HG03457 (cell line): ENCODE measurements around the gene PPP2R5C.
A peak's percentile ranks its signal among the peaks of the same experiment; 100 is the strongest.

ENCODE experiments used
- ATAC-seq: cut with Tn5 transposase; IDR thresholded peaks from one replicate; pipeline ENCODE4 v1.9.1; 2021; ENCODE audit warnings: moderate number of reproducible peaks; ENCODE audit not compliant: unreplicated experiment

Gene PPP2R5C

DNA sequence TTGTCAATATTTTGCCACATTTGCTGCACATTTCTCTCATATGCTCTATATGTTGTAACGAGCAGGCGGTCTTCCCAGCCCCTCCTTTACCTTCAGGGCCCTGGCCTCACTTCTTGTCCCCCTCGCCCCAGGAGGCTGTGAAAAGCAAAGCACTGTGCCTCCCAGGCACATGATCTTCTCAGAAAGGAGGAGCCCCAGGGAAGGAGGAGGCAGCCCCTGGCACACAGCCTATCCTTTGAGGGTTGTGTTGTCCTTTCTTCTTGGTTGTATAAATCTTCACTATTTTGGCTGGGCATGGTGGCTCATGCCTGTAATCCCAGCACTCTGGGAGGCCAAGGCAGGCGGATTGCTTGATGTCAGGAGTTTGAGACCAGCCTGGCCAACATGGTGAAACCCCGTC, 77.0 kb downstream of the PPP2R5C start:
- no peak for ATAC-seq

DNA sequence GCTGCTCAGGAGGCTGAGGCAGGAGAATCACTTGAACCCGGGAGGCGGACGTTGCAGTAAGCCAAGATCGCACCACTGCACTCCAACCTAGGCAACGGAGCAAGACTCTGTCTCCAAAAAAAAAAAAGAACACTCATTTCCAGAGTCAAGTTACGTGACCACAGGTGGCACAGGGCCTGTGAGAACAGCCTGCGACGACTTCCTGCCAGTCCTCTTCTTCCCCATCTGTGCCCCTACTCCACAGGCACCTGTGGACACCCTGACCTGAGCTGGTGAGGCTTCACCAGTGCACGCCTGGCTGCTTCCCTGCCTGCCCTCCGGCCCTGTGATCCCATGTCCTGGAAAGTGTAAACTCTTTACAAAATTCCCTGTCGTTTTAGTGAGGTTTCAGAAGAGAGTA, 77.7 kb downstream of the PPP2R5C start:
- peak; percentile 50 for ATAC-seq

DNA sequence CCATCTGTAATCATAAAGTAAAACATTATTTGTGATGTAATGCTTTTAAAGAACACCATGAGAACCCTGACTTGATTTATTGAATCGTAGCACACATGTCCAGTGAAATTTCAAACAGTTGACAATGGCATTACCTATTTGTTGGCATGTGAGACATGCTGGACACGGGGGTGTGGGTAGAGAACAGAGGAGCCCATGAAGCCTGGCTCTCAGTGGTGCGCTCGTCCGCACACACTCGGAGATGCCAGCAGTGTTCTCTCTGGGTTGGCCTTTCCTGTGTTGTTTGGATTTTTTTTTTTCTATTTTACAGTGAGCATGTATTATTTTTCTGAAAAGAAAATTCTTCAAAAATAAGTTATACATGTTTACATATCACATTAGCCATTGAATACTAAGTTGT, 78.2 kb downstream of the PPP2R5C start:
- no peak for ATAC-seq

DNA sequence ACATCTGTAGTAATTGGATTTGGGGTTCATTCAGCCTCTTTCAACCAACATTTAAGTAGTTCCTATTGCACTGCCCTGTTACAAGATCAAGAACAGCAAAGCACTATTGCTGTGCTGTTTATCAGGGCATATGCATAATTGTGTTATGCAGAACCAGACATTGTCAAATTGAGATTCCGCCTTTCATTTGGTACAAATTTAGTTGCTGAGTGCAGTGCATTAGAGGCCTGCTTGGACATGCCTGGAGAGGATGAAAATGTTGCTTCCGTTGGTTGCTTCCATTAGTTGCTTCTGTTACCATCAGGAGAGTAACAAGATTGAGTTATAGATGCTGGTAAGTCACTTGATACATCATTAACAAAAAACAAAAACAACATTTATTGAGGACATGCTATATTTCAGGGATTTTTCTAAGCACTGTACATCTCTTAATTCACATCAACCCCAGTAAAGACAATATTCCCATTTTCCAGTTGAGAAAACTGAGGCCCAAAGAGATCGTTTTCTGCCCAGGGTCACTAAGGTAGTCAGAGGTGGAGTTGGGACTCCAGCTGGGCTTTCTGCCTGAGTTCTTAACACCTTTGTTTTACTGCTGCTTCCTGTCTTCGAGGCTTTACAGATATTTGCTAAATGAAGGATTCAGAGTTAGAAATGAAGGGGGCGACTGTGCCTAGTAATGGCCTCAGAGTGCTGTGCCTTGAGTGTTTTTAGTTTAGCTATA, 79.3 kb downstream of the PPP2R5C start:
- no peak for ATAC-seq

DNA sequence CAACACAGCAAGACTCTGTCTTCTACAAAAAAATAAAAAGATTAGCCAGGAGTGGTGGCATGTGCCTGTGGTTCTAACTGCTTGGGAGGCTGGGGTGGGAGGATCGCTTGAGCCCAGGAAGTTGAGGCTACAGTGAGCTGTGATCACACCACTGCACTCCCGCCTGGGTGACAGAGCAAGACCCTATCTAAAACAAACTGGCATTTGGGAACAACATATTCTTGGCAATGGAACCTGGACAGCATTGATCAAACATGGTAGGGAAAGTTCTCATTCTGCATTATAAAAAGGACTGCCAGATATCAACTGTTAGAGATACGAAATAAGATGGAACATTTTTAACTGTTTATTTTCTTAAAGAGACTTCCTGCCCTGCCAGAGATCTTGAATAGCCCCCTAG, 81.5 kb downstream of the PPP2R5C start:
- no peak for ATAC-seq

DNA sequence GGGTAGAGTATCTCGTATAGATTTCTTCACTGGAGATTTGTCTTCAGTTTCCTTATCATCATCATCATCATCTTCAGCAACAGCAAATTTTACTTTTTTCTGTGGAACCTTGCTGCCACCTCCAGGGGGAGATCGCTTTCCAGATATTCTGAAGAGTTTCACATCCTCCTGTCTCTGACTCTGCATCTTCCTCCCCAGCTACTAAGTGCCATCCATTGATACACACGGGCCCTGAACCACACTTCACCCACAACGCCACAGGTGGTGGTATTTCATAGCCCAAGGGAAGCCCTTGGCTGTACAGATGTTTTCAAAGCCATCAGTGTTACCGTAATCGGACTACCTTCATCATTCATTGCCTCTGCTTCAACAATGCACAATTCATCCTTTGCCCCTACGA, 82.2 kb downstream of the PPP2R5C start:
- ATAC-seq = peak; percentile 43

DNA sequence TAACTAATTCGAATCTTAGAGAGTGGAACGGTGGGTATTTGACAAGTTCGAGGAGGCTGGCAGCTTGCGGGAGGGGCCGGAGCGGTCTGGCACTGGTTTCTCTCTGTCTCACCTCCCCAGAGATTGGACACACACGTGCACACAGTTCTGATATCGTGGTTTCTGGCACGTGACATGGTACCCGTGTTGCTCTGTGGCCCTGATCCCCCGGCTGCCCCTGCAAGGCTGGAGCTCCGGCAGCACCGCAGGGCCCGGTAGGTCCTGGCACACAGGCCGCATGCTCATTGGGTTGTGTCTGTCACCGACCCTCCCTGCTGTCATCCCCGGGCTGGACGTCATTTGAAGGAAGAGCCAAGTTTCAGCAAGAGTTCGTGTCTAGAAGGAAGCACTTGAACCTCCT, 82.7 kb downstream of the PPP2R5C start:
- no peak for ATAC-seq

DNA sequence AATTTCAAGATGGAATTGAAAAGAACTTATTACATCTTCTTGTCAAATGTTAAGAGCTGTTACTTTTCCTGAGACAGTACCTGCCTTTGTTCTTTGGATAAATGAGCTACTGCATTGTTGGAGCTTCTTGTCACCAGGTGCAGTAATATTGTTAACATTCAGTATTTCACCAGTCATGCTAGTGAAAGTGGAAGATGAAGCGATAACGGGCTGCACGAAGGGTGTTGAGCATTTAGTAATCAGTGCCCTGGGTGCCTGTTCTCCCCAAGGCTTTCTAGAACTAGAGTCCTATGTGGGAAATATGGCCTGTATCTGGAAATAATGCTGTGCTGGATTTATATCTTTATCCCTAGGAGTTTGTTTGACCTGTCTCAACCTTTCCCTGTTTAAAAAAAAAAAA, 83.2 kb downstream of the PPP2R5C start:
- ATAC-seq = no peak

DNA sequence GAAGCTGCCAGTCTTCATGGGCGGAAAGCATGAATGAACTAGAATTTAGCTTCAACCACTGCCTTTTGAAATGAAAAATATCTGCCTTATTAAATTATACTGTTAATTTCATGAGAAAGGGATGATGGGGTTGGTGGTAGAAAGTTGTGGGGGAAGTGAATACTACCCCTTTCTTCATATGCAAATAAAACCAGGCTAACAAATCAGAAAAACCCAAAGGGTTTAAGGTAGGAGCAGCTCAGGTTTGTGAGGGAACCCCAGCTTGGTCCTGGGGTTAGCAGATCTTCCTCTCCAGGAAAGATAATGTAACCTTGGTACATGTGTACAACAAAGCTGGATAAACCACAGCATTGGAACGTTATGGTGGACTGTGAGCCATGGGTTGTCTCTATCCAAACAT, 84.0 kb downstream of the PPP2R5C start:
- ATAC-seq = no peak

DNA sequence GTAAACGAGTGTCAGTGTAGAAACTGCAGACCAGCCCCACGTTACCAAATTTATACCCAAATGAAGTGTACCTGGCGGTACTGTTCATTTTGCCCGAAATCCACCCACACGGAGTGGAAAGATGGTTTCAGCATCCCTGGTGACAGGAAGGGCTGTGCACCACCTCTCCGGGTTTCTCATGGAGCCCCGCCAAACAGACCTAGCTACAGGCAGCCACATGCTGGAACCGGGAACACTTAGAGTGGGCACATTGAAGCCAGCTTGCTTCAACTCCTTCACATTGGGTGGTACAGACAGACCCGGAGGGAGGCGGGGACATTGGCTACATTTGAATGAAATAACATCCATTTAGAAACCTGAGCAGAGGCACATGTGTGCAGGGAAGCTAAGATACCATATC, 84.4 kb downstream of the PPP2R5C start:
- no peak for ATAC-seq

DNA sequence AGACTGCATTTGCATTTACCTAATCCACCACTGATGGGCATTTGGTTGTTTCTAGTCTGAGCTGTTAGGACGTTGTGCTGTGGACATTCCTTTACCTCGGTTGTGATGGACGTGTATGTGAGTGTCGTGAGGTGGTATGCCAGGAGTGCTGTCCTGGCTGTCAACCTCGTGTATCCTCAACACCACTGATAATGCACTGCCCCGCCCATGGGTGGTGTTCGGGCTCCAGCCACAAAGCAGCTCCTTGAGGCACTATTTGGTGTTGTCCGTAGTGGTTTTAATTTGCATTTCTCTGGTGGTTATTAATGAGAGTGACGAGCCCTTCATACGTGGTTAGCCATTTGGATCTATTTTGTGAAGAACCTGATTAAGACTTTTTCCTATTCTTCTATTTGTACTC, 87.6 kb downstream of the PPP2R5C start:
- ATAC-seq = peak; percentile 56

DNA sequence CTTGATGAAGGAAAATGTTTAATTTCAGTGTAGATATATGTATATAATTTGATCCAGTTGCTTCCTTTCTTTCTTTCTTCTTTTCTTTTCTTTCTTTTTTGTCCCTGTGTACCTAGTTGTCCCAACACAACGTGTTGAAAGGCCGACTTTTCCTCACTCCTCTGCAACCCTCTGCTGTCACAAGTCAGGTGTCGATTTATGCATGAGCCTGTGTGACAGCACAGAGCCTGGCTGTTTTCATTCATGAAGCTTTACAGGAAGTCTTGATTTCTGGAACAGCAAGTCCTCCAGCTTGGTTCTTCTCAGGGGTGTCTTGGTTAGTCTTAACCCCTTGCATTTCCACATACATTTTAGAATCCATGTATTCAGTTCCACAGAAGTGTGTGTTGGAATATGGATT, 88.1 kb downstream of the PPP2R5C start:
- ATAC-seq = no peak

DNA sequence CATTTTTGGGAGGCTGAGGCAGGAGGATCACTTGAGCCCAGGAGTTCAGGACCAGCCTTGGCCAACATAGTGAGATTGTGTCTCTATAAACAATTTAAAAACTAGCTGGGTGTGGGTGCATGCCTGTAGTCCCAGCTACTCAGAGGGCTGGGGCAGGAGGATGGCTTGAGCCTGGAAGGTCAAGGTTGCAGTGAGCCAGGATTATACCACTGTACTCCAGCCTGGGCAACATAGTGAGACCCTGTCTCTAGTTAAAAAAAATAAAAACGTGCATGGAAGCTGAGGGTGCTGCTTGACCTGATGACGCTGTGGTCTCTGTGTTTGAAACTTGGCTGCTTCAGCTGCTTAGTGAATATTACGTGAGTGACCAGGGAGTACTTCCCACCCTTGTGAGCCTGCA, 89.7 kb downstream of the PPP2R5C start:
- ATAC-seq = no peak

DNA sequence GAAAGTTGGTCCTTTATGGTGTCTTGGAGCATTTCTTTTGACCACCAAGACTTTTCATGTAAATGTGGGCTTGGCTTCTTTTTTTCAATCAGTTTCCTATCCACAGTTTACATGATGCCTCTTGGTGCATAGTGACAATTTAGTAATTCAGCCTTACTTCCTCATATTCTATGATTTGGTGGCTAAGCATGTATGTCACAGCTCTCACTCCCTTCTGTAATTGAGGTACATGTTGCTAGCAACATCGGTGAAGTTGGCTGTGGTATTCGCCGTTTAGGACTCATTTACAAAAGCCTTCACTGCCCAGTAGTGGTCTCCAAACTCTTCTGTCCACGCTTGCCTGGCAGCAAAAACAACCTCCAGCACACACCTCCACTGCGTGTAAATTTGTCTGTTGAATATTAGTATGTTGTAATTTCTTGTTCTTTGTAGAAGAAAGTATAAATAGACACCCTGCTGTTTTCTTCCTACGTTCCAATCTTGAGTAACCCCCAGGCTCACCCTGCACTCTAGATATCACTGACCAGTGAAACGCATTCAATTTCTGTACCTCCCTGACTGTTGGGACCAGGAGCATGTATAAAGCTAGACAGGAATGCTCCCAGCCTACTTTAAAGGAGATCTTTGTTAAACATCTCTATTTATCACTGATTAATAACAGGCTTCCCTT, 90.4 kb downstream of the PPP2R5C start:
- ATAC-seq = no peak

DNA sequence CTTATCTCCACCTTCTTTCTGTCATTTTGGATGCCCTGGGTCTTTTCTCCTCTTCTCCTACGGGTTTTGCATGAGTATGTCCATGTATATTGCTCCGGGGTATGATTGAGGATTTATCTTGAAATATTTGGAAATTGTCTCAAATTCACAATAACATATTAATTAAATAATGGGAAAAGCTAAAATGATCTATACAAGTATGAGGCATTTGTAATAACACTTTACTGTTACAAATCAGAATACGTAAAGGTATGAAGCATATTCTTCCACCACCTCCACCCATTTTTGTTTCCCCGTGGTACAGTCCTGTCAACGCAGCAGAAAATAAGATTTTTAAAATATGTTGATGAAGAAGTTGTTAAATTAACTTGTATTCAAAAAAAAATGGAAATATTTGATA, 91.3 kb downstream of the PPP2R5C start:
- no peak for ATAC-seq

DNA sequence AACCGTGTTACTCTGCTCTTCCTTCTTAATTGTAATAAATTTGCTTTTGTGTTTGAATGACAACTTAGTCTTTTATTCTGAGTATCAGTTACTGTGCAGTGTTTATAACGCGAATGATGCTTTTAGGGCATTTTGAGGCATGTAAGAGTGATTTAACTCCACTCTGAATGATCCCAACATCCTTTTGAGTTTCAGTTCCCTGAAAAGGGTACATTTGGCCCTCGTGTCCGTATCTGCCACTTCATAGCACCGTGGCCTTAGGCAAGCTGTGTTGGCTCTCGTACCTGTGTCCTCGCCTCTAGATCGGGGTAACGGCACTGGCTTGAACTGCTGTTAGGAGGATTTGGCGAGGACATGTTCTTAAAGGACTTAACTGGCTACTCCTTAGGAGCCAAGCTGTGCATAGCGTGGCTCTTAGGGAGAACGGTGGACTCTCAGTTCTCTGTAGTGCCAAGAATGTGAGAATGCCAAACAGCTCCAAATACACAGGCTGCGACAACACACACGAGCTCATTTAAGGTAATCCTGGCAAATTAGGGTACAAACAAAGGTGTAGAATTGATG, 92.0 kb downstream of the PPP2R5C start:
- ATAC-seq = no peak

DNA sequence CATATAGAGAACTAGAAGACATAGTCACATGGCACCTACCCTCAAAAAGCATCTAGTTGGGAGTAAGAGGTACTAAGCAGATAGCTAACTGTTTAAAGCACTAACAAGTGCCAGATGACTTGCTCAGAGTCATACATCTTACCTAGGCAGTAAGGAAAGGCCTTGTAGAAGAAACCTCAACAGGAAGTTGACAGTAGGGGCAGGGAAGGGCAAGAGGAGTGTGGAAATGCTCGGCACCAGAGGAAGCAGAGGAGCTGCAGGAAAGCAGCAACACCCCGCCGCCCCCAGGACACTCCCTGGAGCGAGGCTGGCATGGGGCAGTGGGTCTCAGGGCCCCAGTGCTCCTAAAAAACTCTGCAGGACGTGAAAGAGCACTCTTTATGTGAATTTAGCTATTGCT, 92.9 kb downstream of the PPP2R5C start:
- no peak for ATAC-seq

DNA sequence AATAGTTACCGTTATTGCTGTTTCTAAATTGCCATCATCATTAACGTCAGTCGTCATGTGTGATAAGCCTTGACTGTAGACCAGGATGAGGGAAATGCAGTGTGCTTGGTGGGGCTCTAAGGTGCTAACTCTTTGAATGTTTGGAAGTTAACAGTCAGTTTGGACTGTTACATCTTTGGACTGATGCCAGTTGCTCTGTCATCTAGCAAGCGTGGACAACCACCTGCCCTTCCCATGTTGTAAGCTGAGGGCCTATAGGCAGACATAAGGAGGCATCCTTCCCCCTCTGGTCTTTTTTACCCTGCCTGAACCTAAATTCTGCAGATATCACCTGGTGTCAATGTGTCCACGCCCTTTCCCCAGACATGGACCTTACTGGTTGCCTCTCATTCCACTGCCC, 94.4 kb downstream of the PPP2R5C start:
- ATAC-seq = no peak

DNA sequence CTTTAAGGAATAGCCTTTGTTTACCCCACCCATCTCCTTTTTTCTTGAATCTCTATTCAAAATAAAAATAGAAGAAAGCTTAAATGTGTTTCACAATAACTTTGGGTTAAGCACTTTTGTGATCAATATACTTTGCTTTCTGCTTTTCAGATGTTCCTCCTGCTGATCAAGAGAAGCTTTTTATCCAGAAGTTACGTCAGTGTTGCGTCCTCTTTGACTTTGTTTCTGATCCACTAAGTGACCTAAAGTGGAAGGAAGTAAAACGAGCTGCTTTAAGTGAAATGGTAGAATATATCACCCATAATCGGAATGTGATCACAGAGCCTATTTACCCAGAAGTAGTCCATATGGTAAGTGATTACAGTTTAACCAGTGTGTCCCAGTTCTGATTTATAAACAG, 95.0 kb downstream of the PPP2R5C start:
- no peak for ATAC-seq

DNA sequence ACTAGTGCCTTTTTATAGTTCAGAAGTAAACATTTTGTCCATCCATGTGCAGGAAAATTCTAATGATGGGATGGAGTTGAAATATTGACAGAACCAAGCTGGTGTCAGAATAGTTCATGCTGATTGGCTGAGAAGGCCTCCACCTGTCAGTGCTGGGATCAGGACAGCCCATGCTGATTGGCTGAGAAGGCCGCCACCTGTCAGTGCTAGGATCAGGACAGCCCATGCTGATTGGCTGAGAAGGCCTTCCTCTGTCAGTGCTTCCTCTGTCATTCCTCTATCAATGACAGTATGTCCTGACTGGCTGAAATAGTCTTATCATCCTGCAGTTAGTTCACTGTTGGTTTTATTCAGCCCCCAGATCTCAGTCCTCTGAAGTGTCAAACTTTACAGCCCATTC, 95.7 kb downstream of the PPP2R5C start:
- ATAC-seq = no peak

DNA sequence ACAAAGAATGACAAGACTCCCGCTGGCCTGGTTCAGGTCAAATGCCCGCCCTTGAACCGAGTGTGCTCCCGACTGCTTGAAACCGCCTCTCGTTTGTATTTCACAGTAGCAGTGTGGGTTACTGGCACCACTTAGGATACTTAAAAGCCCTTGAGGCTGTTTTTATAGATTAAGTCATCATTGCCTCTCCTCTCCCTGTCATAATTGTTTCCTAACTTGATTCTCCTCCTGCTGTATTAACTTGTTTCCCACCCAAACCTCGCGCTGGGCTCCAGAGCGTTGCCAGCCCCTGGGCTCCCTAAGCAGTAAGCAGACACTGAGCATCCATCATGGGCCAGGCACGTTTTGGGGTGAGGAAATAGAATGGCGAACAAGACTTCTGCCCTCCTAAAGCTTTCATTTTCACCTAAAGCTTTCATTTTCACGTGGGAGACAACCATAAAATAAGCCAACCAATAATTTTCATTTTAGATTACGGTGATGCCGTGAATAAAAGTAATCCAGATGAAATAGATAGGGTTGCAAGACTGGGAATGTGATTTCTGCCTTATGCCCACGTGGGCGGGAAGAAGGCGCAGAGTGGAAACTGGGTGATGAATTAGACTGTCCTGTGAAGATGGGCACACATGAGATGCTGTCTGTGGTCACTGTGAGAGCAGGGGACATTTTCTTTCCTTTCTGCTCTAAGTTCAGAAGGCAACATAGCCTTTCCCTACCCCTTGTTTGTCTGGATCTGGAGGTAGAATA, 97.5 kb downstream of the PPP2R5C start:
- no peak for ATAC-seq

DNA sequence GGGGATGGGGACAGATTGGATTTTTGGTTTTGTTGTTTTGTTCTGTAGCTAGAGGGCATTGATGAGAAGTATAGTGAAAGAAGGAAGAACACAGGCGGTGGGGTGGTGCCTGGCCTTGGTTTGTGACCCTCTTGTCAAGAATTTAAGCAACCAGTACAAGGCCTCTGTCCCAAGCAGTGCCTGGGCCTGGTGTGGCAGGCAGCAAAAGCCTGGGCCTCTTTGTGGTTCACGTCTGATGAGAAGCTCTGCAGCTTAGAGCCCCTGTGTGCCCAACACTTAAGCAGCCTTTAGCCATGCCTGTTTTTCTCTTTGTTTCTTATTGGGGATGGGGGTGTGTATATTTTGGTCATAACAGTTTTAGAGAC, 98.0 kb downstream of the PPP2R5C start:
- ATAC-seq = no peak
